Right cardiac atrium (tissue), 5 donors: ENCODE measurements around the gene MICOS13. TPM values are rescaled to one million over a fixed set of nuclear protein-coding genes. Genes with fewer than 3 reads are reported as not detected.
"Not testable (repeated sequence)": the region's sequence is repeated elsewhere in the genome, so short reads cannot be mapped to it uniquely, and the experiment has no call there.

ENCODE experiments used
- ATAC-seq, 2 donors: fragments of 200-7000 bp; cut with Tn5 transposase; one replicate each; pipeline versions ENCODE4 v1.8.0 to v1.9.1; 2020; ENCODE audit warnings: moderate library complexity in 2 of 2, mild to moderate bottlenecking in 1 of 2
- DNase-seq, 3 donors: peaks; one replicate each; pipeline ENCODE4 v3.0.0-alpha.2; 2020
- H3K27ac ChIP-seq: one replicate; pipeline ENCODE4 v1.5.1; 2013; ENCODE audit warnings: mild to moderate bottlenecking, low read length, control low read depth, moderate library complexity
- H3K27me3 ChIP-seq: one replicate; pipeline ENCODE4 v1.6.1; 2013; ENCODE audit not compliant: control insufficient read depth, insufficient read depth
- H3K4me1 ChIP-seq: one replicate; pipeline ENCODE4 v1.6.1; 2013; ENCODE audit warnings: low read length; ENCODE audit not compliant: control insufficient read depth, insufficient read depth
- H3K4me3 ChIP-seq: one replicate; pipeline ENCODE4 v1.5.1; 2013; ENCODE audit warnings: low read length, control low read depth
- H3K9me3 ChIP-seq: one replicate; pipeline ENCODE4 v1.6.1; 2013; ENCODE audit warnings: low read length; ENCODE audit not compliant: control insufficient read depth
- WGBS: extraction: QIAGEN DNeasy Blood & Tissue Kit; methylation state at CpG from one replicate; pipeline ENCODE4 v1.1.7; 2013; 5-methylcytosine and 5-hydroxymethylcytosine counted together
- intact Hi-C, 4 donors: fragments of 100-400 bp; cut with DNase I; formaldehyde crosslinking; loops; one replicate each; pipeline versions ENCODE4 v1.11.0 to v1.14.0; 2022 to 2023
- polyA plus RNA-seq: library from polyadenylated mRNA; stranded (reverse); fragments of 200-250 nt; gene quantifications from one replicate; pipeline ENCODE4 v1.2.3, GENCODE V29; 2013
- total RNA-seq, 4 donors: library from RNA; stranded (reverse); fragmentation: NEBNext Ultra II Directional; extraction: Animal tissue kit (Norgen Biotek cat#: 25700); gene quantifications; one replicate each; pipeline ENCODE4 v1.2.1, GENCODE V29; 2021
- donor health status: healthy with polysubstance abuse.
- donor health status: DM: no; HTN: yes; CAD: no.
- donor health status: DM: no; HTN: no; CAD: no.
- donor health status: DM: no; HTN: yes; CAD: no; lungs with severe emphysema.
- donor health status: DM: yes; HTN: yes; CAD: no.

The MICOS13 gene
- total and polyA plus RNA-seq, 5 donors: 132 to 296 (median 159) TPM

GRCh38 chr19:5692723-5693194 lies 12.4 kb upstream of the MICOS13 start:
- intact Hi-C loops: no loop called here
- Histone ChIP-seq H3K27me3 (no peaks in the 10 kb centered on the region), H3K4me3 (no peak overlapping the region), H3K4me1 (peaks cover 7% of the 10 kb centered on the region), H3K27ac (no peak overlapping the region), H3K9me3 (no peaks in the 10 kb centered on the region)
- no peak for ATAC-seq
- peak in 1 of 3 donors; percentile 50 for DNase-seq
- 68% methylated on average over 7 of the region's 7 CpGs for WGBS

- Histone ChIP-seq H3K9me3 (no peaks in the 10 kb centered on the region), H3K27ac (no peak overlapping the region), H3K4me1 (peaks cover 7% of the 10 kb centered on the region), H3K4me3 (no peak overlapping the region), H3K27me3 (no peaks in the 10 kb centered on the region)
- intact Hi-C loops: no loop called here
- WGBS: 48% methylated on average over 42 of the region's 42 CpGs
- no peak for ATAC-seq
- DNase-seq: peak in 2 of 3 donors; percentile 65 to 69
These were observed 11.8 kb upstream of the MICOS13 start for GRCh38 chr19:5691822-5692722.

GRCh38 chr19:5690955-5691821 lies 10.9 kb upstream of the MICOS13 start:
- 3% methylated on average over 54 of the region's 54 CpGs for WGBS
- ATAC-seq: peak; percentile 12 to 43
- Histone ChIP-seq H3K27ac (peak overlapping the region; percentile 89), H3K4me1 (peaks cover 7% of the 10 kb centered on the region), H3K27me3 (no peaks in the 10 kb centered on the region), H3K4me3 (peak overlapping the region; percentile 53), H3K9me3 (no peaks in the 10 kb centered on the region)
- peak; percentile 86 to 93 (median 93) for DNase-seq
- intact Hi-C loops: no loop called here

- Histone ChIP-seq H3K27ac (peak within 1 kb of the TSS; percentile 89), H3K4me3 (peak within 1 kb of the TSS; percentile 53), H3K27me3 (no peaks in the 10 kb centered on the region), H3K9me3 (no peaks in the 10 kb centered on the region), H3K4me1 (peaks cover 7% of the 10 kb centered on the region)
- intact Hi-C loops: no loop called here
- ATAC-seq (peak; percentile 68 to 80), DNase-seq (peak; percentile 98 to 100 (median 99))
- WGBS: under 1% methylated on average over 73 of the region's 73 CpGs
These were observed 10.0 kb upstream of the MICOS13 start, which contains the start of gene RPL36 for GRCh38 chr19:5690125-5690954. RPL36 (plus strand) TSS chr19:5690295; CDS start chr19:5690508, 213 bp downstream.

DNA sequence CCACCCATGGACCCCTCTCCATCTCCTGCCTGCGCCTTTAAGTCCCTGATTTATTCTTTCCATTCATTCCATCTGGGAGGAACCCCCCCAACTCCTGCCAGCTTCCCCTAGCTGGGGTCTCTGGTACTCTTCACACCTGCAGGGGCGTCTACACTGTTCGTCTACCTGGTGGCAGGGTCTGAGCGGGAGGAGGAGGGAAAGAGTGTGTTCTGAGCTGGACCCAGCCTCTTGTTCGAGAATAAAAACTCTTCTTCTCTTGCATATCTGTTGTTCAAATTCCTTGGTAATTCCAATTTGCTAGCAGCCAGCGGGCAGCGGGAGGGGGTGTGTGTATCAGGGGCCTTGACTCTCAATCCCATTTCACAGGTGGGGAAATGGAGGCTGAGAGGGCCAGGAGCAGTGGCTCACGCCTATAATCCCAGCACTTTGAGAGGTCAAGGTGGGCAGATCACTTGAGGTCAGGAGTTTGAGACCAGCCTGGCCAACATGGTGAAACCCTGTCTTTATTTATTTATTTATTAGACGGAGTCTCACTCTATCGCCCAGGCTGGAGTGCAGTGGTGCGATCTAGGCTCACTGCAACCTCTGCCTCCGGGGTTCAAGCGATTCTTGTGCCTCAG lies 8.1 kb upstream of the MICOS13 start:
- H3K27me3 ChIP-seq, ATAC-seq, H3K27ac ChIP-seq, intact Hi-C loops, H3K4me1 ChIP-seq, H3K9me3 ChIP-seq, H3K4me3 ChIP-seq: not testable (repeated sequence)
- DNase-seq: peak; percentile 18 to 56 (median 41)
- WGBS: 95% methylated on average over 13 of the region's 13 CpGs

- intact Hi-C loops: no loop called here
- Histone ChIP-seq H3K9me3 (no peaks in the 10 kb centered on the region), H3K27ac (no peak overlapping the region), H3K4me1 (peaks cover 7% of the 10 kb centered on the region), H3K27me3 (no peaks in the 10 kb centered on the region), H3K4me3 (peak overlapping the region; percentile 6)
- WGBS: 48% methylated on average over 76 of the region's 76 CpGs
- ATAC-seq: no peak
- DNase-seq: peak in 2 of 3 donors; percentile 43 to 69
These were observed 7.3 kb upstream of the MICOS13 start for GRCh38 chr19:5687360-5688198.

DNA sequence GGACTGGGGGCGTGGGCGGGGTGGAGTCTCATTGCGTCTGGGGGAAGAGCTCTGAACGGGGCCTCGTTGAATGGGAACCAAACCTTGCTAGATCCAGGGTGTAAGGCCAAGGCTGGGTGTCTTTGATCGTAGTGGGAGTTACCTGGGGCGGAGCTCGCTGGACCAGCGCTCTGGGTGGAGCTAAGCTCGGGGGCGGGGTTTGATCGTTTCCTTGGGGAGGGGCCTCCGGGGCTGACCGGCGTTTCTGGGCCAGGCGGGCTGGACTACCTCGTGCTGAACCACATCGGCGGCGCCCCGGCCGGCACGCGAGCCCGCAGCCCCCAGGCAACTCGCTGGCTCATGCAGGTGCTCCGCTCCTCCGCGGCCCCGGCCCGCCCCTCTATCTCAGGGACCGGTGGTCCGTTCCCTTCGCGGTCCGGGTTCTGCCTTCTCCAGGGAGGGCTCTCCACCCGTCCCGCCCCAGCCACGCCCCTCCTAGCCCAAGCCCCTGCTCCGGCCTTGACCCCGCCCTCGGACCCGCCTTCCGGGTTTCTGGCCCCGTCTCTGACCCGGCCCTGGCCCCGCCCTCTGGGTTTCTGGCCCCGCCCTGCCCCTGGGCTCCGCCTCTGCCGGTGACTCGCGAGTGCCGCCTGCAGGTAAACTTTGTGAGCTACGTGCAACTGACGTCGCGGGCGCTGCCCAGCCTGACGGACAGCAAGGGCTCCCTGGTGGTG lies 6.5 kb upstream of the MICOS13 start:
- peaks cover under 1% of the 10 kb centered on the region for H3K4me1 ChIP-seq
- H3K9me3 ChIP-seq: no peaks in the 10 kb centered on the region
- intact Hi-C loops: no loop called here
- WGBS: 1% methylated on average over 59 of the region's 59 CpGs
- no peaks in the 10 kb centered on the region for H3K27me3 ChIP-seq
- DNase-seq: peak; percentile 100
- H3K27ac ChIP-seq: peak overlapping the region; percentile 22
- peak; percentile 86 to 88 for ATAC-seq
- peak overlapping the region; percentile 45 for H3K4me3 ChIP-seq

DNA sequence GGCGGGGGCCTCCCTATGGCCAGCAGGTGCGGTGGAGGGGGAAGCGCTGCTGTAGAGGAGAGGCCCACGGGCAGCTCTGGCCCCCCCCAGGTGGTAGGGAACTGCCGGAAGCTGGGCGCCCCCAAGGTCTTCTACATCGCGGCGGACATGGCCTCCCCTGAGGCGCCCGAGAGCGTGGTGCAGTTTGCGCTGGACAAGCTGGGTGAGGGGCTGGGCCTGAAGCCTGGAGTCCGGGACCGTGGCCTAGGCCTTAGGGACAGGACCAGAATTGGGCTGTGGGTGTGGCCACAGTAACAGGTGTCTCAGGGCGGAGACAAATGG lies 6.0 kb upstream of the MICOS13 start:
- H3K27ac ChIP-seq: no peak overlapping the region
- intact Hi-C loops: no loop called here
- 42% methylated on average over 16 of the region's 16 CpGs for WGBS
- peaks cover under 1% of the 10 kb centered on the region for H3K4me1 ChIP-seq
- peak overlapping the region; percentile 45 for H3K4me3 ChIP-seq
- ATAC-seq: no peak
- DNase-seq: no peak
- no peaks in the 10 kb centered on the region for H3K9me3 ChIP-seq
- no peaks in the 10 kb centered on the region for H3K27me3 ChIP-seq

DNA sequence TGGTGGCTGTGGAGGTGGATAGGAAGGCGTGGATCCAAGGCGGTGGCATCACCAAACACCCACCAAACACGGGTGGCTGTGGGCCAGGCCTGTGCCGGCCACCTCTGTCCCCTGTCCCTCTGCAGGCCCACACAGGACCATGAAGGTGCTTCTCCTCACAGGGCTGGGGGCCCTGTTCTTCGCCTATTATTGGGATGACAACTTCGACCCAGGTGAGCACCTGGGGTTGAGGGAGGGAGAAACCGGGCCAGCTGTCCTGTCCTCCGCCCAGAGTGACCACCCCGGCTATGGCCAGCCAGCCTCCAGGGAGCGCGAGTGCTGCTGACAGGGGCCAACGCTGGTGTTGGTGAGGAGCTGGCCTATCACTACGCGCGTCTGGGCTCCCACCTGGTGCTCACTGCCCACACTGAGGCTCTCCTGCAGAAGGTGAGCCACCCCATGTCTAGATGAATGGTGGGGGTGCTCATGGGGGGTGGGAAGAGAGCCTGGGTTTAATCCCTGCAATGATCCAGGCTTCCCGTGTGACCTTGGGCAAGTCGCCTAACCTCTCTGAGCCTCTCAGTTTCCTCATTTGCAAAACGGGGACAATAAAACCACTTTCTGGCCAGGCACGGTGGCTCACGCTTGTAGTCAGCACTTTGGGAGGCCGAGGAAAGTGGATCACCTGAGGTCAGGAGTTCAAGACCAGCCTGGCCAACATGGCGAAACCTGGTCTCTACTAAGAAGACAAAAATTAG lies 4.5 kb upstream of the MICOS13 start:
- Histone ChIP-seq H3K9me3 (no peaks in the 10 kb centered on the region), H3K27me3 (no peaks in the 10 kb centered on the region), H3K27ac (no peak overlapping the region), H3K4me3 (no peak overlapping the region), H3K4me1 (peaks cover 4% of the 10 kb centered on the region)
- peak in 1 of 3 donors; percentile 51 for DNase-seq
- no peak for ATAC-seq
- 86% methylated on average over 22 of the region's 22 CpGs for WGBS
- intact Hi-C loops: no loop called here
